CD4-positive, CD25-positive, alpha-beta regulatory T cell (primary cell): ENCODE measurements around the gene AATF. TPM values are rescaled to one million over a fixed set of nuclear protein-coding genes. Genes with fewer than 3 reads are reported as not detected.
A peak's percentile ranks its signal among the peaks of the same experiment; 100 is the strongest.

Experiments used
- ATAC-seq, 2 donors: fragments of 150-1000 bp; cut with Tn5 transposase; one replicate each; pipeline ENCODE4 v1.10.0; 2021; ENCODE audit warnings: low read depth in 2 of 2, moderate number of reproducible peaks in 2 of 2, moderate library complexity in 1 of 2
- DNase-seq, 3 donors: peaks; one replicate each; pipeline versions ENCODE4 v3.0.0 to v3.0.0-alpha.2; 2012 to 2022; ENCODE audit warnings: mixed read lengths in 1 of 3
- H3K27ac ChIP-seq: one replicate; pipeline ENCODE4 v1.7.0; 2013; ENCODE audit warnings: mild to moderate bottlenecking, low read length; ENCODE audit not compliant: insufficient read depth, poor library complexity, severe bottlenecking
- H3K27me3 ChIP-seq: one replicate; pipeline ENCODE4 v1.7.0; 2013; ENCODE audit warnings: low read length; ENCODE audit not compliant: control insufficient read depth, insufficient read depth
- H3K36me3 ChIP-seq: one replicate; pipeline ENCODE4 v1.7.0; 2013; ENCODE audit warnings: mild to moderate bottlenecking, low read length, moderate library complexity; ENCODE audit not compliant: control insufficient read depth, insufficient read depth
- H3K4me1 ChIP-seq: 2 replicates; pipeline ENCODE4 v1.7.0; 2013; ENCODE audit warnings: mild to moderate bottlenecking, low read length; ENCODE audit not compliant: insufficient read depth, control insufficient read depth, poor library complexity, severe bottlenecking
- H3K4me3 ChIP-seq: one replicate; pipeline ENCODE4 v1.7.0; 2013; ENCODE audit warnings: low read depth, mild to moderate bottlenecking, low read length, moderate library complexity
- H3K9me3 ChIP-seq, 2 experiments: 1 replicate in 1 of 2; 2 replicates in 1 of 2; pipeline ENCODE4 v1.7.0; 2013; ENCODE audit warnings: low read length in 2 of 2, mild to moderate bottlenecking in 1 of 2, moderate library complexity in 1 of 2; ENCODE audit not compliant: control insufficient read depth in 2 of 2
- H3K27ac Mint-ChIP-seq, 3 donors: one replicate each; pipeline ENCODE4 v1.8.0; 2020 to 2022; ENCODE audit warnings: mild to moderate bottlenecking in 3 of 3, mixed read lengths in 3 of 3, moderate library complexity in 2 of 3
- H3K27me3 Mint-ChIP-seq: one replicate; pipeline ENCODE4 v1.8.0; 2022; ENCODE audit warnings: mild to moderate bottlenecking, mixed read lengths
- H3K36me3 Mint-ChIP-seq: one replicate; pipeline ENCODE4 v1.8.0; 2020; ENCODE audit warnings: mixed read lengths
- H3K4me1 Mint-ChIP-seq, 4 donors: one replicate each; pipeline ENCODE4 v1.8.0; 2020 to 2022; ENCODE audit warnings: mixed read lengths in 4 of 4, mild to moderate bottlenecking in 1 of 4
- H3K4me3 Mint-ChIP-seq, 4 donors: one replicate each; pipeline ENCODE4 v1.8.0; 2020 to 2022; ENCODE audit warnings: mild to moderate bottlenecking in 4 of 4, mixed read lengths in 4 of 4, moderate library complexity in 3 of 4
- H3K9me3 Mint-ChIP-seq, 7 donors: one replicate each; pipeline ENCODE4 v1.8.0; 2020 to 2022; ENCODE audit warnings: mixed read lengths in 7 of 7, mild to moderate bottlenecking in 3 of 7, moderate library complexity in 2 of 7
- polyA plus RNA-seq, 4 donors: library from polyadenylated mRNA; unstranded; fragments of 300-500 nt; fragmentation: Illumina TruSeq; gene quantifications; one replicate each; pipeline ENCODE4 v1.2.3, GENCODE V29; 2021
- total RNA-seq: library from RNA; stranded (reverse); gene quantifications from one replicate; pipeline ENCODE4 v1.2.3, GENCODE V29; 2022

Gene AATF
- total and polyA plus RNA-seq, 5 donors from 2014 or later, result 72.6 to 89.8 (median 83.3) TPM

- no peaks in the 10 kb centered on the region for H3K4me1 ChIP-seq
- DNase-seq, result peak; percentile 58 to 88 (median 69)
- peak; percentile 67 to 86 for ATAC-seq
- Mint-ChIP-seq H3K4me3 (no peak overlapping the region), H3K4me1 (peaks cover 7 to 14% (median 13%) of the 10 kb centered on the region in 4 donors), H3K27ac (peak overlapping the region; percentile 48 to 85 (median 78)), H3K27me3 (no peaks in the 10 kb centered on the region), H3K36me3 (peaks cover 20% of the 10 kb centered on the region), H3K9me3 (no peaks in the 10 kb centered on the region)
- H3K27ac ChIP-seq, result no peak overlapping the region
- H3K9me3 ChIP-seq, result no peaks in the 10 kb centered on the region
- H3K4me3 ChIP-seq, result no peak overlapping the region
- no peaks in the 10 kb centered on the region for H3K27me3 ChIP-seq
- H3K36me3 ChIP-seq, result peaks cover 39% of the 10 kb centered on the region
These were observed 98.9 kb downstream of the AATF start for GRCh38 chr17:37047631-37048104.

- Histone ChIP-seq H3K27me3 (no peaks in the 10 kb centered on the region), H3K9me3 (no peaks in the 10 kb centered on the region), H3K27ac (no peak overlapping the region), H3K36me3 (peaks cover 38% of the 10 kb centered on the region), H3K4me1 (no peaks in the 10 kb centered on the region), H3K4me3 (no peak overlapping the region)
- Mint-ChIP-seq H3K9me3 (no peaks in the 10 kb centered on the region), H3K4me1 (peaks cover 7 to 12% (median 8%) of the 10 kb centered on the region in 4 donors), H3K4me3 (no peak overlapping the region), H3K27ac (no peak overlapping the region), H3K27me3 (no peaks in the 10 kb centered on the region), H3K36me3 (peaks cover 16% of the 10 kb centered on the region)
- DNase-seq (no peak), ATAC-seq (no peak)
These were observed 100.1 kb downstream of the AATF start for GRCh38 chr17:37048811-37049210.

- ATAC-seq, result no peak
- Histone ChIP-seq H3K27ac (no peak overlapping the region), H3K4me1 (no peaks in the 10 kb centered on the region), H3K9me3 (no peaks in the 10 kb centered on the region), H3K36me3 (peaks cover 43% of the 10 kb centered on the region), H3K27me3 (no peaks in the 10 kb centered on the region), H3K4me3 (no peak overlapping the region)
- no peak overlapping the region for H3K4me3 Mint-ChIP-seq
- DNase-seq, result no peak
- H3K27me3 Mint-ChIP-seq, result no peaks in the 10 kb centered on the region
- H3K4me1 Mint-ChIP-seq, result peaks cover 7 to 10% (median 8%) of the 10 kb centered on the region in 4 donors
- H3K27ac Mint-ChIP-seq, result peak overlapping the region in 1 of 3 donors; percentile 49
- peaks cover 14% of the 10 kb centered on the region for H3K36me3 Mint-ChIP-seq
- no peaks in the 10 kb centered on the region for H3K9me3 Mint-ChIP-seq
These were observed 102.2 kb downstream of the AATF start for GRCh38 chr17:37050920-37051319.

GRCh38 chr17:37051381-37051780, 102.6 kb downstream of the AATF start:
- Histone ChIP-seq H3K27ac (no peak overlapping the region), H3K4me3 (no peak overlapping the region), H3K9me3 (no peaks in the 10 kb centered on the region), H3K4me1 (no peaks in the 10 kb centered on the region), H3K27me3 (no peaks in the 10 kb centered on the region), H3K36me3 (peaks cover 46% of the 10 kb centered on the region)
- Mint-ChIP-seq H3K36me3 (peaks cover 18% of the 10 kb centered on the region), H3K27ac (peak overlapping the region in 1 of 3 donors; percentile 49), H3K27me3 (no peaks in the 10 kb centered on the region), H3K4me3 (no peak overlapping the region), H3K9me3 (no peaks in the 10 kb centered on the region), H3K4me1 (peaks cover 7 to 10% (median 8%) of the 10 kb centered on the region in 4 donors)
- ATAC-seq (no peak), DNase-seq (no peak)

GRCh38 chr17:37051833-37052232, 103.1 kb downstream of the AATF start:
- peak overlapping the region in 1 of 3 donors; percentile 5 for H3K27ac Mint-ChIP-seq

GRCh38 chr17:37052450-37052849, 103.7 kb downstream of the AATF start:
- ATAC-seq, result no peak
- peaks cover 52% of the 10 kb centered on the region for H3K36me3 ChIP-seq
- H3K4me3 ChIP-seq, result no peak overlapping the region
- DNase-seq, result no peak
- H3K4me1 Mint-ChIP-seq, result peaks cover 6 to 9% (median 6%) of the 10 kb centered on the region in 4 donors
- no peaks in the 10 kb centered on the region for H3K9me3 Mint-ChIP-seq
- peak overlapping the region in 1 of 3 donors; percentile 5 for H3K27ac Mint-ChIP-seq
- H3K4me1 ChIP-seq, result no peaks in the 10 kb centered on the region
- H3K27me3 ChIP-seq, result no peaks in the 10 kb centered on the region
- H3K36me3 Mint-ChIP-seq, result peaks cover 27% of the 10 kb centered on the region
- H3K4me3 Mint-ChIP-seq, result no peak overlapping the region
- no peak overlapping the region for H3K27ac ChIP-seq
- no peaks in the 10 kb centered on the region for H3K27me3 Mint-ChIP-seq
- H3K9me3 ChIP-seq, result no peaks in the 10 kb centered on the region

More at GRCh38 chr17:37051833-37052232, 103.1 kb downstream of the AATF start:
- Mint-ChIP-seq H3K9me3 (no peaks in the 10 kb centered on the region), H3K27me3 (no peaks in the 10 kb centered on the region), H3K4me3 (no peak overlapping the region), H3K36me3 (peaks cover 22% of the 10 kb centered on the region), H3K4me1 (peaks cover 7 to 10% (median 8%) of the 10 kb centered on the region in 4 donors)
- H3K4me1 ChIP-seq, result no peaks in the 10 kb centered on the region
- no peaks in the 10 kb centered on the region for H3K9me3 ChIP-seq
- H3K27me3 ChIP-seq, result no peaks in the 10 kb centered on the region
- ATAC-seq, result no peak
- no peak for DNase-seq
- H3K27ac ChIP-seq, result no peak overlapping the region
- H3K36me3 ChIP-seq, result peaks cover 50% of the 10 kb centered on the region
- H3K4me3 ChIP-seq, result no peak overlapping the region

GRCh38 chr17:37054894-37055293, 106.1 kb downstream of the AATF start:
- Mint-ChIP-seq H3K4me3 (no peak overlapping the region), H3K36me3 (peaks cover 28% of the 10 kb centered on the region), H3K27me3 (no peaks in the 10 kb centered on the region), H3K9me3 (no peaks in the 10 kb centered on the region), H3K27ac (peak overlapping the region in 2 of 3 donors; percentile 47 to 79), H3K4me1 (peaks cover 0 to under 1% (median 0%) of the 10 kb centered on the region in 4 donors)
- H3K9me3 ChIP-seq, result no peaks in the 10 kb centered on the region
- H3K27me3 ChIP-seq, result no peaks in the 10 kb centered on the region
- H3K27ac ChIP-seq, result no peak overlapping the region
- DNase-seq (no peak), ATAC-seq (no peak)
- peaks cover 57% of the 10 kb centered on the region for H3K36me3 ChIP-seq
- no peaks in the 10 kb centered on the region for H3K4me1 ChIP-seq
- H3K4me3 ChIP-seq, result no peak overlapping the region

- peaks cover 28% of the 10 kb centered on the region for H3K36me3 Mint-ChIP-seq
These were observed 107.9 kb downstream of the AATF start for GRCh38 chr17:37056622-37057021.

More at GRCh38 chr17:37056622-37057021, 107.9 kb downstream of the AATF start:
- DNase-seq (no peak), ATAC-seq (no peak)
- no peak overlapping the region for H3K4me3 Mint-ChIP-seq
- peaks cover 48% of the 10 kb centered on the region for H3K36me3 ChIP-seq
- no peaks in the 10 kb centered on the region for H3K4me1 Mint-ChIP-seq
- H3K27me3 Mint-ChIP-seq, result no peaks in the 10 kb centered on the region
- H3K9me3 ChIP-seq, result no peaks in the 10 kb centered on the region
- H3K9me3 Mint-ChIP-seq, result no peaks in the 10 kb centered on the region
- no peaks in the 10 kb centered on the region for H3K4me1 ChIP-seq
- no peak overlapping the region for H3K4me3 ChIP-seq
- H3K27ac ChIP-seq, result no peak overlapping the region
- H3K27me3 ChIP-seq, result no peaks in the 10 kb centered on the region
- H3K27ac Mint-ChIP-seq, result no peak overlapping the region
